Left lung (tissue), 10 donors: ENCODE results near the gene NCKAP1. TPM values are rescaled to one million over a fixed set of nuclear protein-coding genes. Genes with fewer than 3 reads are reported as not detected.

ENCODE experiments used
- ATAC-seq: fragments of 200-7000 bp; cut with Tn5 transposase; one replicate; pipeline ENCODE4 v1.9.1; 2020; ENCODE audit warnings: moderate library complexity
- DNase-seq, 4 donors: peaks; one replicate each; pipeline ENCODE4 v3.0.0-alpha.2; 2013 to 2020
- H3K27ac ChIP-seq, 2 donors: fragments of 200-600 bp; sonication (generic) in 1 of 2; one replicate each; pipeline versions ENCODE4 v1.5.0 to v1.8.0; 2020 to 2021
- H3K27me3 ChIP-seq, 2 donors: fragments of 200-600 bp; sonication (generic) in 1 of 2; one replicate each; pipeline versions ENCODE4 v1.5.0 to v1.8.0; 2020 to 2021
- H3K36me3 ChIP-seq, 2 donors: fragments of 200-600 bp; sonication (generic) in 1 of 2; one replicate each; pipeline versions ENCODE4 v1.5.0 to v1.8.0; 2020 to 2021
- H3K4me1 ChIP-seq, 2 donors: fragments of 200-600 bp; one replicate each; pipeline ENCODE4 v1.8.0; 2021
- H3K4me3 ChIP-seq, 2 donors: fragments of 200-600 bp; sonication (generic) in 1 of 2; one replicate each; pipeline versions ENCODE4 v1.5.0 to v1.8.0; 2020 to 2021; ENCODE audit warnings: mild to moderate bottlenecking in 1 of 2
- H3K9me3 ChIP-seq, 2 donors: fragments of 200-600 bp; sonication (generic) in 1 of 2; one replicate each; pipeline versions ENCODE4 v1.5.0 to v1.8.0; 2020 to 2021
- CTCF ChIP-seq, 2 donors: fragments of 200-600 bp; sonication (generic) in 1 of 2; IDR thresholded peaks; one replicate each; pipeline versions ENCODE4 v1.5.0 to v1.8.0; 2021; ENCODE audit warnings: antibody characterized with exemption in 2 of 2
- intact Hi-C, 2 donors: fragments of 100-400 bp; cut with DNase I; formaldehyde crosslinking; loops; one replicate each; pipeline versions ENCODE4 v1.11.2 to v1.14.2; 2022
- polyA plus RNA-seq, 6 donors: library from polyadenylated mRNA; unstranded; fragments of 120-200 nt; gene quantifications; one replicate each; pipeline ENCODE4 v1.2.1, GENCODE V29; 2013; ENCODE audit not compliant: insufficient read length in 6 of 6
- total RNA-seq, 2 donors: library from RNA; stranded (reverse); fragmentation: NEBNext Ultra II Directional; extraction: Animal tissue kit (Norgen Biotek cat#: 25700); gene quantifications; one replicate each; pipeline ENCODE4 v1.2.1, GENCODE V29; 2021
- donor health status: DM: no; HTN: yes; CAD: no.
- donor health status: DM: no; HTN: no; CAD: no.

NCKAP1 gene
- total and polyA plus RNA-seq, 8 donors = 98.3 to 128 (median 117) TPM

GRCh38 chr2:182911813-182912517 is 126.3 kb downstream of the NCKAP1 start:
- H3K9me3 ChIP-seq = no peaks in the 10 kb centered on the region
- no peaks in the 10 kb centered on the region for H3K27me3 ChIP-seq
- H3K4me1 ChIP-seq = no peaks in the 10 kb centered on the region
- H3K27ac ChIP-seq = no peak overlapping the region
- DNase-seq (no peak), ATAC-seq (no peak)
- H3K36me3 ChIP-seq = peaks cover 0 to 8% of the 10 kb centered on the region in 2 donors
- no peak for TF ChIP-seq CTCF (IDR thresholded peaks at IDR 0.05)
- intact Hi-C loops = no loop called here
- H3K4me3 ChIP-seq = no peak overlapping the region

GRCh38 chr2:182910965-182911364 is 127.3 kb downstream of the NCKAP1 start:
- no peak overlapping the region for H3K27ac ChIP-seq

GRCh38 chr2:182907081-182907830 is 131.0 kb downstream of the NCKAP1 start:
- TF ChIP-seq CTCF (IDR thresholded peaks at IDR 0.05) = no peak
- DNase-seq = no peak
- no peak for ATAC-seq

More at GRCh38 chr2:182910965-182911364, 127.3 kb downstream of the NCKAP1 start:
- TF ChIP-seq CTCF (IDR thresholded peaks at IDR 0.05) = no peak
- Histone ChIP-seq H3K36me3 (peaks cover 0 to 8% of the 10 kb centered on the region in 2 donors), H3K27me3 (no peaks in the 10 kb centered on the region), H3K4me1 (no peaks in the 10 kb centered on the region), H3K4me3 (no peak overlapping the region), H3K9me3 (no peaks in the 10 kb centered on the region)
- ATAC-seq (no peak), DNase-seq (no peak)
- intact Hi-C loops = no loop called here

GRCh38 chr2:182906454-182906853 is 131.8 kb downstream of the NCKAP1 start:
- no peak for DNase-seq
- ATAC-seq = no peak
- intact Hi-C loops = no loop called here

More at GRCh38 chr2:182907081-182907830, 131.0 kb downstream of the NCKAP1 start:
- no peaks in the 10 kb centered on the region for H3K4me1 ChIP-seq
- no peak overlapping the region for H3K4me3 ChIP-seq
- peaks cover 0 to 8% of the 10 kb centered on the region in 2 donors for H3K36me3 ChIP-seq
- H3K27me3 ChIP-seq = no peaks in the 10 kb centered on the region
- H3K9me3 ChIP-seq = no peaks in the 10 kb centered on the region
- intact Hi-C loops = no loop called here
- H3K27ac ChIP-seq = no peak overlapping the region

More at GRCh38 chr2:182906454-182906853, 131.8 kb downstream of the NCKAP1 start:
- no peak overlapping the region for H3K4me3 ChIP-seq
- H3K36me3 ChIP-seq = peaks cover 0 to 8% of the 10 kb centered on the region in 2 donors
- H3K27me3 ChIP-seq = no peaks in the 10 kb centered on the region
- no peaks in the 10 kb centered on the region for H3K4me1 ChIP-seq
- TF ChIP-seq CTCF (IDR thresholded peaks at IDR 0.05) = no peak
- H3K9me3 ChIP-seq = no peaks in the 10 kb centered on the region
- no peak overlapping the region for H3K27ac ChIP-seq
